Esophagus muscularis mucosa (tissue), 4 donors: ENCODE data around the gene MMP15. TPM values are rescaled to one million over a fixed set of nuclear protein-coding genes. Genes with fewer than 3 reads are reported as not detected.

ENCODE experiments used
- DNase-seq: peaks from one replicate; pipeline ENCODE4 v3.0.0-alpha.2; 2017; ENCODE audit errors: extremely low spot score
- H3K27ac ChIP-seq, 4 donors: fragments of 200-600 bp; sonication (generic); replicated peaks in 1 of 4; 1 replicate in 3 of 4; 2 replicates in 1 of 4; pipeline ENCODE4 v1.5.1; 2016 to 2019; ENCODE audit warnings: mild to moderate bottlenecking in 1 of 4
- H3K27me3 ChIP-seq, 4 donors: fragments of 200-600 bp; sonication (generic); one replicate each; pipeline versions ENCODE4 v1.5.1 to v1.6.0; 2016 to 2019
- H3K36me3 ChIP-seq, 4 donors: fragments of 200-600 bp; sonication (generic); one replicate each; pipeline ENCODE4 v1.5.1; 2016 to 2019
- H3K4me1 ChIP-seq, 4 donors: fragments of 200-600 bp; sonication (generic); one replicate each; pipeline ENCODE4 v1.5.1; 2016 to 2019
- H3K4me3 ChIP-seq, 4 donors: fragments of 200-600 bp; sonication (generic); 1 replicate in 2 of 4; 2 replicates in 2 of 4; pipeline ENCODE4 v1.5.1; 2016 to 2019; ENCODE audit warnings: mild to moderate bottlenecking in 4 of 4, moderate library complexity in 1 of 4
- H3K9me3 ChIP-seq, 4 donors: fragments of 200-600 bp; sonication (generic); 1 replicate in 3 of 4; 2 replicates in 1 of 4; pipeline ENCODE4 v1.5.1; 2016 to 2019
- EP300 ChIP-seq: sonication (generic); formaldehyde crosslinking; IDR thresholded peaks from one replicate; pipeline ENCODE4 v1.6.1; 2017; ENCODE audit warnings: antibody characterized with exemption
- POLR2A ChIP-seq: fragments of 450-650 bp; IDR thresholded peaks from one replicate; pipeline ENCODE4 v1.6.1; 2017; ENCODE audit warnings: antibody characterized with exemption, moderate library complexity, mild to moderate bottlenecking, low read depth
- POLR2AphosphoS5 ChIP-seq, 2 donors: sonication (generic); formaldehyde crosslinking; IDR thresholded peaks; one replicate each; pipeline ENCODE4 v1.6.1; 2017; ENCODE audit warnings: antibody characterized with exemption in 2 of 2
- WGBS: methylation state at CpG from one replicate; pipeline ENCODE4 v1.1.5; 2018; 5-methylcytosine and 5-hydroxymethylcytosine counted together
- intact Hi-C: fragments of 100-400 bp; cut with DNase I; formaldehyde crosslinking; loops from one replicate; pipeline ENCODE4 v1.15.1; 2023
- total RNA-seq, 4 donors: library from RNA; depleted of rRNA; stranded (reverse); fragments of >200 nt; gene quantifications; one replicate each; pipeline versions ENCODE4 v1.1.0 to v1.2.1, GENCODE V29; 2016
- TF ChIP-seq, protein P1 (sequence below), 3 experiments: fragments of 200-600 bp in 2 of 3; fragments of 450-650 bp in 1 of 3; sonication (generic) in 2 of 3; IDR thresholded peaks; one replicate each; pipeline ENCODE4 v1.5.1; 2017 to 2019; ENCODE audit warnings: antibody characterized with exemption in 3 of 3, mild to moderate bottlenecking in 2 of 3, moderate library complexity in 1 of 3

MMP15 gene
- total RNA-seq, 4 donors from 2014 or later = 3.8 to 16.3 (median 8.7) TPM

DNA sequence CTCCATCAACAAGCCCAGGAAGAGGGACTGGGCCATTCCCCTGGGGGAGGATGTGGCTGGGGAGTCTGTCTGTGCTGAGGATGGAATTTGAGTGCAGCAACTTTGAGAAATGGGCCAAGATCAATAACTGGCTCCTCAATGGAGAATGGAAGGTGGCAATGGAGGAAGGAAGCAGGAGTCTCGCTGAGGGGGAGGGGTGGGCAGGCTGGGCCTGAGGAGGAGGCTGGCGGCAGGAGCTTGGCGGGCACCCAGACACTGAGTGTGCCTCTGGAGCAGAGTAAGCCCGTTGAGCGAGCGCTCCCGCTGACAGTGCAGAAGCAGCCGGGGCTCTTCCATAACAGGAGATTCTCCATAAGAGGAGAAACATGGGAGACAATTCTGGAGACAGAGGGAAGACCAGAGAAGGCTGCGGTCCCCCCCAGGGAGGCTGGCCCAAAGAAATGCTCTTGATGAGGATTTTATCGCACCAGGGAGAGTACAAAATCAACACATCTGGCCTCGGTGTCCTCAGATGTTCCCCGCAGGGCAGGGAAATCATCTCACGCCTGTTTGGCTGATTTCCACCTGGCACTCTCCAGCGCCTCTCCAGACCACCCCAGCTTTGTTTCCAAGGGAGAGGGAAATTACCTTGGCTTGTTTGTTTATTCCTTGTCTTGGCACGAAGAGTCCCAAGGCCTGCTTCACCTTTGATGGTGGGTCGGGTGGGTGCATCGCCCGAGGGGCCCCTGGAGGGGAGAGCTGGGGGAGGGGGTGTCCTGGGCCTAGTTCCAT, 2.8 kb upstream of the MMP15 start:
- 18% methylated on average over 18 of the region's 18 CpGs for WGBS
- Histone ChIP-seq H3K27me3 (no peaks in the 10 kb centered on the region), H3K27ac (peak overlapping the region; percentile 67 to 83 (median 77)), H3K4me1 (peaks cover 43 to 68% (median 62%) of the 10 kb centered on the region in 4 donors), H3K4me3 (peak overlapping the region in 2 of 4 donors; percentile 12 to 27), H3K9me3 (no peaks in the 10 kb centered on the region), H3K36me3 (peaks cover 16 to 23% (median 20%) of the 10 kb centered on the region in 4 donors)
- TF ChIP-seq, protein P1, sequence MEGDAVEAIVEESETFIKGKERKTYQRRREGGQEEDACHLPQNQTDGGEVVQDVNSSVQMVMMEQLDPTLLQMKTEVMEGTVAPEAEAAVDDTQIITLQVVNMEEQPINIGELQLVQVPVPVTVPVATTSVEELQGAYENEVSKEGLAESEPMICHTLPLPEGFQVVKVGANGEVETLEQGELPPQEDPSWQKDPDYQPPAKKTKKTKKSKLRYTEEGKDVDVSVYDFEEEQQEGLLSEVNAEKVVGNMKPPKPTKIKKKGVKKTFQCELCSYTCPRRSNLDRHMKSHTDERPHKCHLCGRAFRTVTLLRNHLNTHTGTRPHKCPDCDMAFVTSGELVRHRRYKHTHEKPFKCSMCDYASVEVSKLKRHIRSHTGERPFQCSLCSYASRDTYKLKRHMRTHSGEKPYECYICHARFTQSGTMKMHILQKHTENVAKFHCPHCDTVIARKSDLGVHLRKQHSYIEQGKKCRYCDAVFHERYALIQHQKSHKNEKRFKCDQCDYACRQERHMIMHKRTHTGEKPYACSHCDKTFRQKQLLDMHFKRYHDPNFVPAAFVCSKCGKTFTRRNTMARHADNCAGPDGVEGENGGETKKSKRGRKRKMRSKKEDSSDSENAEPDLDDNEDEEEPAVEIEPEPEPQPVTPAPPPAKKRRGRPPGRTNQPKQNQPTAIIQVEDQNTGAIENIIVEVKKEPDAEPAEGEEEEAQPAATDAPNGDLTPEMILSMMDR (IDR thresholded peaks at IDR 0.05) = no peak
- TF ChIP-seq EP300 (no peak), POLR2A (no peak), POLR2AphosphoS5 (IDR thresholded peaks at IDR 0.05) (peak; percentile 6 to 38)
- no peak for DNase-seq
- intact Hi-C loops = loop anchor here (2.0 to 5.0 kb wide), 3 partner anchors 100 to 465 kb away; partner anchors contain the start of gene CSNK2A2

GRCh38 chr16:58024486-58025350, 836 bp upstream of the MMP15 start:
- H3K9me3 ChIP-seq = no peaks in the 10 kb centered on the region
- intact Hi-C loops = loop anchor here (5.0 kb wide), 2 partner anchors 173 to 463 kb away; partner anchors contain the start of gene CSNK2A2
- H3K27ac ChIP-seq = peak overlapping the region; percentile 85 to 91 (median 88)
- TF ChIP-seq, protein P1 (IDR thresholded peaks at IDR 0.05) = no peak
- TF ChIP-seq EP300 = no peak
- H3K36me3 ChIP-seq = peaks cover 0 to 5% (median 3%) of the 10 kb centered on the region in 4 donors
- H3K4me1 ChIP-seq = peaks cover 62 to 85% (median 75%) of the 10 kb centered on the region in 4 donors
- H3K27me3 ChIP-seq = no peaks in the 10 kb centered on the region
- no peak for DNase-seq
- WGBS = 37% methylated on average over 21 of the region's 57 CpGs
- H3K4me3 ChIP-seq = peak overlapping the region; percentile 73 to 87 (median 82)

DNA sequence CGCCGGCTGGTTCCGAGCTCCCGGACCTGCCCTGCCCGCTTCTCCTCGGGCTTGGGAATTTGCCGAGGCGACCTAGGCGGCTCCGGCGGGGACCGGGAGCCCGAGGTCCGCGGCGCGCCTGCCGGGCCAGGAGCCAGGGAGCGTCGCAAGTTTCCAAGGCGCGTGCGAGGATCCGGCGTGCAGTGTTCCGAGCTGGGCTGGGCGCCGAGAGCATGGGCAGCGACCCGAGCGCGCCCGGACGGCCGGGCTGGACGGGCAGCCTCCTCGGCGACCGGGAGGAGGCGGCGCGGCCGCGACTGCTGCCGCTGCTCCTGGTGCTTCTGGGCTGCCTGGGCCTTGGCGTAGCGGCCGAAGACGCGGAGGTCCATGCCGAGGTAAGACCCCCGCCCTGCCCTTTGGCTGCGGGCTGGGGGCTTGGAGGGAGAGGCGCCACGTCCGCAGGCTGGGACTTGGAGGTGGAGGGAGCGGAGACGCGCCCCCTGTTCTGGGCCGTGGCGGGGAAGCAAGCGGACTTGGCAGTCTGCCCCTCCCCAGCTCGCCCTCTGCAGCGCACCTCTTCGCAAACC, 668 bp downstream of the MMP15 start:
- no peaks in the 10 kb centered on the region for H3K27me3 ChIP-seq
- H3K4me1 ChIP-seq = peaks cover 76 to 89% (median 82%) of the 10 kb centered on the region in 4 donors
- H3K4me3 ChIP-seq = peak overlapping the region; percentile 73 to 87 (median 82)
- no peak for TF ChIP-seq EP300
- TF ChIP-seq POLR2A = no peak
- TF ChIP-seq, protein P1 (IDR thresholded peaks at IDR 0.05) = peak in 1 of 3 experiments; percentile 15
- peak in 1 of 2 donors; percentile 2 for TF ChIP-seq POLR2AphosphoS5 (IDR thresholded peaks at IDR 0.05)
- H3K36me3 ChIP-seq = no peaks in the 10 kb centered on the region
- H3K9me3 ChIP-seq = no peaks in the 10 kb centered on the region
- intact Hi-C loops = no loop called here
- DNase-seq = no peak
- H3K27ac ChIP-seq = peak overlapping the region; percentile 85 to 91 (median 88)
- WGBS = 0% methylated on average over 4 of the region's 65 CpGs

DNA sequence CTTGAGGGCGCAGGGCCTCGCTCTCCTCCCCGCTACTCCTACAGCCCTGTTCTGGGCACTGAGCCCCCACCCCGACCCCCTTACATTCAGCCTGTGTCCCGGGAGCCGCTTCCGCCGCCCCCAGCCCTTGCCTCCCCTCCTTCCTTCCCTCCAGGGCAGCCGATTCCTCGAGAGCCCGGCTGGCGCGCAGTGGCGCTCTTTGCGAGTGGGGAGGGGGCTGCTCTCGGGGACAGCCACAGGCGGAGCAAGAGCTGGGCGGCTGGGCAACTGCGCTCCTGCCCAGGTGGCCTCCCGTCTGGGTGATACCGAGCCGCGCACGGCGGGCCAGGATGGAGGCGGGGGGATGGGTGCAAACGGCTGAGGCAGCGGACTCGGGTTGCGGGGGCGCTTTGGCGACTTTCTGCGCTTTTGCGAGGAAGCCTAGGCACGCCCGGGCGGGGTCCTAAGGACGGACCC, 1.2 kb downstream of the MMP15 start:
- Histone ChIP-seq H3K27ac (peak overlapping the region; percentile 85 to 91 (median 88)), H3K9me3 (no peaks in the 10 kb centered on the region), H3K4me3 (peak overlapping the region; percentile 73 to 87 (median 82)), H3K4me1 (peaks cover 76 to 89% (median 84%) of the 10 kb centered on the region in 4 donors), H3K27me3 (no peaks in the 10 kb centered on the region), H3K36me3 (no peaks in the 10 kb centered on the region)
- no peak for TF ChIP-seq EP300
- no peak for TF ChIP-seq POLR2AphosphoS5 (IDR thresholded peaks at IDR 0.05)
- TF ChIP-seq, protein P1 (IDR thresholded peaks at IDR 0.05) = no peak
- no peak for TF ChIP-seq POLR2A
- DNase-seq = no peak
- 0% methylated on average over 20 of the region's 38 CpGs for WGBS
- intact Hi-C loops = no loop called here
